Activated CD4-positive, alpha-beta T cell treated with anti-CD3 and anti-CD28 coated beads, Interleukin-2, amount 50 U/mL, for 48 hours (primary cell): ENCODE measurements around the gene HCRTR1.
"Not testable (repeated sequence)": the region's sequence is repeated elsewhere in the genome, so short reads cannot be mapped to it uniquely, and the experiment has no call there.

Experiments used
- DNase-seq, 2 experiments: peaks; one replicate each; pipeline ENCODE4 v3.0.0-alpha.2; 2020

HCRTR1 gene

DNA sequence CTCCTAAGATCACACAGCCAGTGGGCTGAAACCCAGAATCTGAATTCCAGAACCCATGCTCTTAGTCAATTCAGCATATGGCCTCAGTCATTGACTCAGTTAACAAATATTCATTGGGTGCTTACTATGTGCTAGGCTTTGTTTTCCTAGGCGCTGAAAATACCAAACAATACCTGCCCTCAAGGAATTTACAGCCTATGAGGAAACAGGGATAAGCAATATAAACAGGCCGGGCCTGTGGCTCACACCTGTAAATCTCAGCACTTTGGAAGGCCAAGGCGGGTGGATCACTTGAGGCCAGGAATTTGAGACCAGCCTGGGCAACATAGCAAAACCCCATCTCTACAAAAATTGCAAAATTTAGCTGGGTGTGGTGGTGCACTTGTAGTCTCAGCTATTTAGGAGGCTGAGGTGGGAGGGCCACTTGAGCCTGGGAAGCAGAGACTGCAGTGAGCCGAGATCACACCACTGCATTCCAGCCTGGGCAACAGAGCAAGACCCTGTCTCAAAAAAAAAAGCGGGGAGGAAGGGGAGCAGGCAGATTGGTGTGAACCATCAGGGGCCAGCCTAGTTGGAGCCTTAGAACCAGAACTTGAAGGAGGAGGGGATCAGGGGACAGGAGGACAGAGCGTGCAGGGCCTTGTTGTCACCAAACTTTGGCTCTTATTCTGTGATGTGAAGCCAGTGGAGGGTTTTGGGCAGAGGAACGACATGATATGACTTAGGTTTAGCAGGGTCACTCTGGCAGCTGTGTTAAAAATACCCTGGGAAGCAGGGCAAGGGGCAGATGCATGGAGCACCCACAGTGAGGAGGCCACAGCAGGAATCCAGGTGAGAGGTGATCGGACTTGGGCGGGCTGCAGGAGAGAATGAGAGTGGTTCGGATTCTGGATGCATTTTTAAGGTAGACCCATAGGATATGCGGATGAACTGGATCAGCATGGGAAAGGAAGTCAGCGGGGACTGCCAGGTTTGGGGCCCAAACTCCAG, 35.4 kb upstream of the HCRTR1 start:
- DNase-seq, result no peak

DNA sequence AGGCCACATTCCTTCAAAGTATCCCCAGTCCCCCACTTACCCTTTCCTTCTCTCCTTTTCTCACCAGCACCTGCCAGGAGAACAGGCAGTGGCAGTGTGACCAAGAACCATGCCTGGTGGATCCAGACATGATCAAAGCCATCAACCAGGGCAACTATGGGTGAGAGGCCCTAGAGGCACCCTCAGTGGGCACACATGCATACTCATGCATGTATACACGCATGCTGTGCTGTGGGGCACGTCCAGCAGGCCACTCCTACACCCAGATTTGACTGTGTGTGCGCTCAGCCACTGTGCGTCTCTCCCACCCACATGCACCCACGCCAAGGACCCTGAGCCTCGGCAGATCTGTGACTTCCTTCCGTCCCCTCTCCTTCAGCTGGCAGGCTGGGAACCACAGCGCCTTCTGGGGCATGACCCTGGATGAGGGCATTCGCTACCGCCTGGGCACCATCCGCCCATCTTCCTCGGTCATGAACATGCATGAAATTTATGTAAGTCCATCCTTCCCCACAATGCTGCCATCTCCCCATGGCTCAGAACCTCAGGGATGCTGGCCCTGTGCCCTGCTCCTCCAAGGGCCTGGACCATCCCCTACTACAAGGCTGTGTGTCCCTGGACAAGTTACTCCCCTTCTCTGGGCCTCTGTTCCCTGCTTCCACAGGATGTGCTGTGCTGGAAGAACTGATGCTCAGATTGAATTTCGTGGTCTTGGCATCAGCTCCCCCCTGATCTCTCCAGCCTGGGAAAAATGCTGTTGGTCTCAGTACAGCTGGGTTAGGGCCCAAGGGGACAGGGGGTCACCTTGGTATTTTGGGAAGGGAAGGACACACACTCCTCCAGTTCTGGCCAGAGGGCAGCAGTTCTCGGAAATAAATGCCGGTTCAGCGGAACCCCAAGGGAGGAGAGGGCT, 34.2 kb upstream of the HCRTR1 start:
- no peak for DNase-seq

- DNase-seq, result no peak
Measured at GRCh38 chr1:31583995-31584868, 33.3 kb upstream of the HCRTR1 start.

GRCh38 chr1:31584869-31585735, 32.4 kb upstream of the HCRTR1 start:
- DNase-seq, result no peak

GRCh38 chr1:31585736-31586365, 31.6 kb upstream of the HCRTR1 start:
- DNase-seq, result no peak

- no peak for DNase-seq
Measured at GRCh38 chr1:31586376-31587327, 30.8 kb upstream of the HCRTR1 start.

DNA sequence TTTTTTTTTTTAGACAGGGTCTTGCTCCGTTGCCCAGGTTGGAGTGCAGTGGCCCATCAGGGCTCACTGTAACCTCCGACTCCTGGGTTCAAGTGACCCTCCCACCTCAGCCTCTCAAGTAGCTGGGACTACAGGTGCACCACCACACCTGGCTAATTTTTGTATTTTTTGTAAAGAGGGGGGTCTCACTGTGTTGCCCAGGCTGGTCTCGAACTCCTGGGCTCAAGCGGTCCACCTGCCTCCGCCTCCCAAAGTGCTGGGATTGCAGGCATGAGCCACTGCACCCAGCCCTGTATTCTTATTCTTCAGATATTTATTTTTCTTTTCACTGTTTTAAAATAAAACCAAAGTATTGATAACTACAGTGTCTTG, 30.2 kb upstream of the HCRTR1 start:
- DNase-seq, result not testable (repeated sequence)

GRCh38 chr1:31587720-31588423, 29.6 kb upstream of the HCRTR1 start:
- peak; percentile 65 to 68 for DNase-seq

DNA sequence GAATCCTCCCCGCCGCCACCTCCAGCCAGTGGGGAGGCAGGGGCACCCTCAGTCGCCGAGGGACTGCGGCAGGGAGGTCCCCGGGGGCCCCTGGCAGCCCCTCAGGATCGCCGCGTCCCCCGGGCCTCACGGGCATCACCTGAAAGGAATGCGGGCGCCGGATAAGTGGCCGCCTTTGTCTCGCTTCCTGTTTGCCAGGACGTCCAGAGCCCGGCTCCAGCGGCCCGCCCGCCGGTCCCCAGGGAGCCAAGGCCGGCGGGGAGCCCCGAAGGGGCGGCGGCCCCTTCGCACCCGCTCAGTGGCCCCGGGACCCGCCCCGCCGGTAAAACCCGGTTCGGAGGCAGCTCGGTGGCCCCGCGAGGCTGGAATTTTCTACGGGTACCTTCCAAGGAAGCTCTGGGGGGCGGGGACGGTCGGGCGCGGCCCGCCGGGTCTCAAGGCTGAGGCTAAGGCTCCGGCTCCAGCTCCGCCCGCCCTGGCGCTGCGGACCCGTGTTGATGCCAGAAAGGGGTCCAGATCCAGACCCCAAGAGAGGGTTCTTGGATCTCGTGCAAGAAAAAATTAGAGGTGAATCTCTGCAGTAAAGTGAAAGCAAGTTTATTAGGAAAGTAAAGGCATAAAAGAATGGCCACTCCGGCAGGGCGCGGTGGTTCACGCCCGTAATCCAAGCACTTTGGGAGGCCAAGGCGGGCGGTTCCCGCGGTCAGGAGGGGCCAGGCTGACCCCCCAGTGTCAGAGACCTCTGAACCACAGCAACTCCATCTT, 28.6 kb upstream of the HCRTR1 start:
- DNase-seq, result no peak

DNA sequence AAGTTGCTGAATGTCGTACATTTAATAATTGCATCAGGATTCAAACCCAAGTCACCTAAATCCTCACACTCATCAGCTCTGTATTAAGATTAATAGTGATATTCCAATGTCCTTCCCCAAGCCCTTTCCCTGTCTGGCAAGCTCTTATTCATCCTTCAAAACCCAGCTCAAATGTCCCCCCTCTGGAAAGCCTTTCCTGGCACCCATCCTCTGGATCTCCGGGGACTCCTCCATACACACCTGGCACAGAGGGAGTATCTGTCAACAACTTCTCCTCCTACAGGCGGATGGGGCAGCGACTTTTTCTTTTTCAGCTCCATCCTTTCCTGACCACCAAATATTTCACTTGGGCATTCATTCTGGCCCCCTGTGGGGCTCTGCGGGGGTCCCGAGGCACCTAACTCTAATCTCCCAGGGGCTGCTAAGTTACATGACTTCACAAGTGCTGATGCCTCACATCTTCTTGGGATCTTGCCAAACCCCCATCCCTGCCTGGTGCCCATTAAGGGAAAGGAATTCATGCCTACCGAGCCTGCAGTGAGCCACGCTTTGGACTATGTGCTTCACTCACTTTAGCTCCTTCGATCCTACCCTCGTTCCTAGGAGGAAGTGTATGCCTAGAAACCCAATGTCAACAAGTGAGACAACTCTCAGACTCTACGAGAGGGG, 25.9 kb upstream of the HCRTR1 start:
- DNase-seq, result no peak

DNA sequence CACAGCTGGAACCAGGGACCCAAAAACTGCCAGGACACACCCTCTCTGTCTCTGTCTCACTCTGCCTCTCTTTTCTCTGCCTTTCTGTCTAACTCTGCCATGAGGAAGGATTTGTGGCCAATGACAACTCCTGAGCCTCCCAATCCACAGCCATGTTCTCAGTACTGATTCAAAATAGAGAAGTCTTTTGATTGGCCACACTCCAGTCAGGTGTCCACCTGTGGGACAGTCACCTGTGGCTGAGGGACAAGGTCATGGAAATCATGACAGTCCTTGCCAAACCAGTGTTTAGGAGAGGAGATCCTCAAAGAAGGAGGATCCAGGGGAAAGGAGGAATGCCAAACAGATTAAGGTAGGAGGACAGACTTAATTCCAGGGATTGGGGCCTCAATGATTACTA, 25.4 kb upstream of the HCRTR1 start:
- no peak for DNase-seq

DNA sequence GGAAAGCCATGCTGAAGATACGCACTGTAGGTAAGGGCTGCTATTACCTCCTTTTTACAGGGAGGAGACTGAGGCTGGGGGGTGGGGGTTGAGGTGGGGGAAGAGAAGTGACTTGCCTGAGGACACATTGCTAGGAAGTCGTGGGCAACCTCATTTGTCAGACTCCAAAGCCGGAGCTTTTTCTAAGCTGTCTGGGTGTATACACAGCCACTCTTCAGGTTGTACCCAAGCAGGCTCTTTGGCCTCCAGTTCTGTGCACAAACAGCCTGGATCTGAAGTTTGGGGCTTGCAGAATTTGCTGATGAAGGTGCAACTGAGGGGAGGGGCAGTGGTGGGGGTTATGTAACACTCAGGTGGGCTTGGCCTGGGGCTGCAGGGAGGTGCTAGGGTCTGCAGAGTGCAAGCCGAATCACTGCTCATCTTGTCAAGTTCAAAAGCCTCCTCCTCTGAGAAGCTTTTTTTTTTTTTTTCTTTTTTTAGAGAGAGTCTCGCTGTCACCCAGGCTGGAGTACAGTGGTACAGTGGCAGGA, 24.3 kb upstream of the HCRTR1 start:
- no peak for DNase-seq

- peak; percentile 61 to 66 for DNase-seq
Measured at GRCh38 chr1:31593770-31594632, 23.5 kb upstream of the HCRTR1 start.

GRCh38 chr1:31595836-31596736, 21.4 kb upstream of the HCRTR1 start:
- DNase-seq, result no peak

DNA sequence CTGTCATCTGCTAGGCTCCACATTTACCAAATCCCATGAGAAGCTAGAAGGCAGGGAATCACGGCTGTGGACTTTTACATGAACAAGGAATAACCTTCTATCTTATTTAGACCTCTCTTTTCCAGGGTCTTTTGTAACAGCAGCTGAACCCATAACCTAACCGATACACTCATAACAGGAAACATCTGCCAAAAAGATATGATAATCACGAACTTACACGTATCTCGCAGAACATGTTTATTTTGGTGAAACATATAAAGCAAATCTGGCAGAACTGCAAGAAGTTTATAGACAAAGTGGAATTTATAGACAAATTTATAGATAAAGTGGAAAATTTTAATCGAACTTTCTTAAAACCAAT, 20.8 kb upstream of the HCRTR1 start:
- DNase-seq, result no peak

GRCh38 chr1:31598980-31599379, 18.5 kb upstream of the HCRTR1 start:
- no peak for DNase-seq
